ENCODE data around the gene RRBP1.

Gene RRBP1

DNA sequence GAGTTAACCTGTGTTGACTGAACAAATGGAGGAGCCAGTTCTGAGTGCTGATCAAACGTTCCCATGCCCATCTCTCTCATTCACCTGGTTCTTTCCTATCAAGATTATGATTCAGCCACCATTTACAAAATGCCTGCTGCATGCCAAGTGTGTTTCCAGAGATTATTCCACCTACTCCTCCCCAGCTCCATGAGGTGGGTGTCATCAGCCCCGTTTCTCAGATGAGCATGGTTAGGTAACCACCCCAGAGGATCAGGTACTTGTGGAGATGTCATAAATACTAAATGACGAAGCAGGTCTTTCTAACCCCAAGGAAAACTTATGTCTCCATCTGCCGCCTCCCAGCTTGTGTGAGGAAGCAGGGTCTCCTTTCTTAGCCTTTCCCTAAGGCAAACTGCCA is 19.8 kb upstream of the RRBP1 start:
- POLR2A ChIA-PET (ENCODE audit: low non-redundant PET) = no interaction called here
- TF ChIP-seq, protein P1, sequence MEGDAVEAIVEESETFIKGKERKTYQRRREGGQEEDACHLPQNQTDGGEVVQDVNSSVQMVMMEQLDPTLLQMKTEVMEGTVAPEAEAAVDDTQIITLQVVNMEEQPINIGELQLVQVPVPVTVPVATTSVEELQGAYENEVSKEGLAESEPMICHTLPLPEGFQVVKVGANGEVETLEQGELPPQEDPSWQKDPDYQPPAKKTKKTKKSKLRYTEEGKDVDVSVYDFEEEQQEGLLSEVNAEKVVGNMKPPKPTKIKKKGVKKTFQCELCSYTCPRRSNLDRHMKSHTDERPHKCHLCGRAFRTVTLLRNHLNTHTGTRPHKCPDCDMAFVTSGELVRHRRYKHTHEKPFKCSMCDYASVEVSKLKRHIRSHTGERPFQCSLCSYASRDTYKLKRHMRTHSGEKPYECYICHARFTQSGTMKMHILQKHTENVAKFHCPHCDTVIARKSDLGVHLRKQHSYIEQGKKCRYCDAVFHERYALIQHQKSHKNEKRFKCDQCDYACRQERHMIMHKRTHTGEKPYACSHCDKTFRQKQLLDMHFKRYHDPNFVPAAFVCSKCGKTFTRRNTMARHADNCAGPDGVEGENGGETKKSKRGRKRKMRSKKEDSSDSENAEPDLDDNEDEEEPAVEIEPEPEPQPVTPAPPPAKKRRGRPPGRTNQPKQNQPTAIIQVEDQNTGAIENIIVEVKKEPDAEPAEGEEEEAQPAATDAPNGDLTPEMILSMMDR (conservative IDR thresholded peaks at IDR 0.05; ENCODE audit: low read depth) = no peak

DNA sequence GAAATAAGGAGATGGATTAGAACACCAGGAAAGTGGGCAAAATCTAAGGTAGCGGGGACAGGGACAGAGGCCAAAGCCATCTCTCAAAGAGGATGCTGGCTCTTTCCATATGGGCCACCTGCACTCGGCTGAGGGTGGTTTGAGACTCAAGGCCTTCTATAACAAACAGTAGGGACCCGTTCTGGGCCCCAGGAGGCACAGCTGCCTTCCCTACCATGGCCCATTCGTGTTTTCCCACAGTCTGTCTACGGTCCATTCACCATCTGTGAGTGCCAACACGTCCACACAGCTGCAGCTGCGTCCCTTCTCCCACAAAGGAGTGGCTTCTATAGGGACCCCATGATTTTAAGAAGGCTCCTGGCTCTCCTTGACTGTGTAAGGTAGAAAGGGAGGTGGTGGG is 18.6 kb upstream of the RRBP1 start:
- DNase-seq (ENCODE audit: low spot score) = no peak
- POLR2A ChIA-PET (ENCODE audit: low non-redundant PET) = no interaction called here
- CTCF ChIA-PET = interaction anchor here (0.6 kb wide), 2 partner anchors 20 to 35 kb away, joined by 3 read pairs; no protein-coding TSS in a partner anchor
- TF ChIP-seq, protein P1 (conservative IDR thresholded peaks at IDR 0.05; ENCODE audit: low read depth) = no peak
- no peak overlapping the region for H3K27ac ChIP-seq

More for the DNA sequence above, 19.8 kb upstream of the RRBP1 start:
- H3K27ac ChIP-seq = no peak overlapping the region
- CTCF ChIA-PET = no interaction called here
- DNase-seq (ENCODE audit: low spot score) = no peak

DNA sequence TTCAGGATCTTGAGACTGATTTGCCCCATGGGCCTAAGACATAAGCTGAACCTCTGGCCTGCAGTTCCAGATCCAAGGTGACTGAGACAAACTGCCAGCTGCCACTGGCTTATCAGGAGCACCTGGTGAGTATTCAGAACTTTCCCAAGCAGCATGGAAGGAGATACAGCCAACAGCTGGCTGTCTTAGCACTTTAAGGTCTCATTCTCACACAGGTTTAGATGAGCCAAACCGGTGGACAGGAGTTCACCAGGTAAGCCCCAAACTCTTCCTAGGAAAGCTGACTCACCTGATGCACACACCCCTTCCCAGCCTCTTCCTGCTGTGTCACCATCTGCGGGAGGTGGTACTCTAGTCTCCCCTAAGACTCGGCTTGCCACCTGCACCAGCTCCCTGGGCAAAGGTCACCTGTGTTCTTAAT is 17.9 kb upstream of the RRBP1 start, which contains the start of gene BANF2:
Gene BANF2 (plus strand): TSS at position 36 of the 421 bp plus-strand sequence. CDS start 25,060 bp downstream, outside the sequence.
- DNase-seq (ENCODE audit: low spot score) = no peak
- TF ChIP-seq, protein P1 (conservative IDR thresholded peaks at IDR 0.05; ENCODE audit: low read depth) = no peak
- ChIA-PET CTCF (interaction anchor here (0.6 kb wide), 1 partner anchor 293 kb away, joined by 5 read pairs; no protein-coding TSS in a partner anchor), POLR2A (ENCODE audit: low non-redundant PET) (no interaction called here)
- no peak within 1 kb of the TSS for H3K27ac ChIP-seq

- CTCF ChIA-PET = interaction anchor here (0.5 kb wide), 1 partner anchor 1177 kb away, joined by 3 read pairs; no protein-coding TSS in a partner anchor
- POLR2A ChIA-PET (ENCODE audit: low non-redundant PET) = no interaction called here
- H3K27ac ChIP-seq = no peak overlapping the region
- DNase-seq (ENCODE audit: low spot score) = no peak
- TF ChIP-seq, protein P1 (conservative IDR thresholded peaks at IDR 0.05; ENCODE audit: low read depth) = no peak
These were observed 16.3 kb upstream of the RRBP1 start for GRCh38 chr20:17698384-17698783.

- DNase-seq (ENCODE audit: low spot score) = no peak
- POLR2A ChIA-PET (ENCODE audit: low non-redundant PET) = no interaction called here
- TF ChIP-seq, protein P1 (conservative IDR thresholded peaks at IDR 0.05; ENCODE audit: low read depth) = no peak
- CTCF ChIA-PET = no interaction called here
- no peak overlapping the region for H3K27ac ChIP-seq
These were observed 15.1 kb upstream of the RRBP1 start for GRCh38 chr20:17697171-17697570.

DNA sequence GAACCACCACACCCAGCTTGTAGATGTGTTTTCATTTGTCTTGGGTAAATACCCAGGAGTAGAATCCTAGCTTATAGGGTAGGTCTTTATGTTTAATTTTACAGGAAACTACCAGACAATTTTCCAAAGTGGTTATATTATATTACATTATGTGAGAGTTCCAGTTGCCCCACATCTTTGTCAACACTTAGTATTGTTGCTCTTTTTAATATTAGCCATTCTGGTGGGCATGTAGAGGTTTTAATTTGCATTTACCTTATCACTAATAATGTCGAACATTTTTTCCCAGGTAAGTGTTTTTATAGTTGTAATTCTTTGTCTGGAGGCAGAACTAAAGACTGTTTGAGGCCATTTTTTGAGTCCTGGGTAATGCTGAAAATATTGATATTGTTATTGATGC is 14.2 kb upstream of the RRBP1 start:
- no peak overlapping the region for H3K27ac ChIP-seq
- POLR2A ChIA-PET (ENCODE audit: low non-redundant PET) = no interaction called here
- DNase-seq (ENCODE audit: low spot score) = no peak
- CTCF ChIA-PET = no interaction called here
- TF ChIP-seq, protein P1 (conservative IDR thresholded peaks at IDR 0.05; ENCODE audit: low read depth) = no peak

Data from RWPE1 (cell line).